SIG-M5 treated with dmso at 0.1 percent for 504 hours (cell line): ENCODE data around the gene HAPLN1.

ENCODE experiments used
- DNase-seq: peaks from one replicate; lab custom pipeline; 2025; ENCODE audit not compliant: unreplicated experiment; lab: John Stamatoyannopoulos, UW

The HAPLN1 gene

DNA sequence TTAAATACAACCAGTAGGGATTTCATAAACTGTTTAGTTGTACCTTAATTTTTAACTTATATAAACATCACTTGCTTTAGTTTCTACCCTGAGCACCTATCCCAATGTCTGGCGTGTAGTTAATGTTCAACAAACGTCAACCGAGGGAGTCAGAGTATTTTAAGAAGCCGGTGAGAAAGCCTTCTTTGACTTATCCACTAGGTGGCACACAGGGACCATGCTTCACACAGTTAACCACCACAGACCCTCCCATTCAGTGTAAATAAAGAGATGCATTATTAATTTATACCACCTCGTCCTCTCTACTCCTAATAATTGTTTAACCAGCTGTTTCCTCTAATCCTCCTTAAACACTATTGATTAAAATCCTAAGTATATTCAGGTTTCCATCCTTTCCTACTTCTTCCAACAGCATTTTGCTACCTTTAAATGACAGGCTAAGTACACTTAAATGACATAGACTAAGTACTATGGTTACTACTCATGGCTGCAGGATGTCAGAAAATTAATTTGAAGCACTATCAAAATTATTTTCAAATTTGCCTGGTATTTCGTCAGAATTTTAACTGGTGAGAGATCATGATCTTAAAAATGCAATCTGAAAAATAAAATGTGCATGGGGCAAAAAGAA, 2.3 kb downstream of the HAPLN1 start:
- peak; percentile 68 for DNase-seq

DNA sequence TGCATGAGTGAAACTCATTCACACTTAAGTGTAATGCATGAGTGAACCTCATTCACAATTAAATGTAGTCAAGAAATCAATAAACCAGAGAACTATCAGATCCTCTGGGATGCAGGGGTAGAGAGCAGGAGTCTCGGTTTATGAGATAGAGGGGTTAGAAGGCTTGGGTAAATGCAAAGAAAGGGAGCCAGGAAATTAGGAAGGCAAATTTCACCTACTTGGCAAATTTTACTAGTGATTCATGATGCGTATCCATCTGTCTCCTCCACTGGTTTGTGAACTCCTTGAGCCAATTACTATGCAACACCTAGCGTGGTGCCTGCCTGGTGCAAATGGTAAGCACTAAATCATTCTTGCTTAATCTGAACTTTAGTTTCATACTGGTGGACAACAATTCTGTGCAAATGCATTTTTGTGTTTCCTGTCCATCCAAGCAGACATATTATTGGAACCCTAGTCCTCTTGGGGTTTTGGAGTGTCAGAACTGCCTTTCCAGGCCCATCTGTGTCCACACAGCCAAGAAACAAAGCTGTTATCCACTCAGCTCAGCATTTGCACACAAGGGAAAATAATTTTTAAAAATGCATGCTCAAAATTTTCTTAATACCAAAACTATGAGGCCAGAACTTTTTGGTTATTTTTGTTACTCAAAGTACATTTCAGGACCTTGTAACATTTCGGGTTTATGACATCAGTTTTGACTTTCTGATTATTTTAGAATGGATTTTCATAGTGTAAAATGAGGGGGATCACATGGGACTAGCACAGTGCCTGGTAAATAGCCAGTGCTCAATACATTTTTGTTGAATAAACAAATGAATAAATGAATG, 5.2 kb downstream of the HAPLN1 start:
- no peak for DNase-seq

DNA sequence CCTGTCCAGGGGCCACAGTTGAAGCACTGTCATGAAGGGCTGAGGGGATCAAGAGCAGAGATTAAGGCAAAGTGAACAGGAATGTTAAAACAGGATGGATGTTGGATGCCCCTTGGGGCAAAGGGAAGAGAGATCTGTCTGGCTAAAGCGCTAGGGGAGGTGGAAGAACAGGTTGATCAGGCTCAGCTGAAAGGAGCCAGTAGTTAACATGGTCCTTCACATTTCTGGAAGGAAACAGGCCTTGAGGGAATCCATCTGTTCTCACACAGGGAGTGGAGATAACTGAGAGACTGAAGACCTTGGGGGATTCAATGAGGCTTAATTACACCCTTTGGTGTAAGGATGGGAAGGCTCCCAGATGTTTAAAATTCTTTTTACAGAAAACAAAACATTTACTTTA, 5.8 kb downstream of the HAPLN1 start:
- no peak for DNase-seq

DNA sequence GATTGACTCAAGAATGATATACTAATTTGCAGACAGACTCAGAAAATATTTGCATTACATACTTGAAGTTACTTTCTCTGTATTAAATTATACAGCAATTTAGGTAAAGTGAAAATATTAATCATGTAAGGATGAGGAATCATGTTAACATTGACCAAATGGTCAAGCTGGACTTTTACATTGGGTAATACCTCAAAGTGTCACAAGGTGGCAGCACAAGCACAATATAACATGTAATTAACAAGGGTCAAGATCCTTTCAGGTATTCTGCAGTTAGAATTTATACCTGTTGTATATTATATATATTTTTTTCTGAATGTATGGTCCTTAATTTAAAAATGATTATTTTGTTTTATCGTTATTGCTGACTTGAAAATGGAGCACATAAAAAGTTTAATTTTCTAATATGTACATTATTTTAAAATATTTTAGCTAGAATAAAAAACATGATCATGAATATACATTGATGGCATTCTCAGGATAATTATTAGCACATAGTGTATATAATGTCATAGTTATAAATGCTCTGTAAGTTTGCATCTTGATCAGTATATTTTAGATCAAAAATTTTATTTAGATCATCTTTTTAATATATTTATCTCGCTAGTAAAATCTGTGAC, 8.6 kb downstream of the HAPLN1 start:
- no peak for DNase-seq

DNA sequence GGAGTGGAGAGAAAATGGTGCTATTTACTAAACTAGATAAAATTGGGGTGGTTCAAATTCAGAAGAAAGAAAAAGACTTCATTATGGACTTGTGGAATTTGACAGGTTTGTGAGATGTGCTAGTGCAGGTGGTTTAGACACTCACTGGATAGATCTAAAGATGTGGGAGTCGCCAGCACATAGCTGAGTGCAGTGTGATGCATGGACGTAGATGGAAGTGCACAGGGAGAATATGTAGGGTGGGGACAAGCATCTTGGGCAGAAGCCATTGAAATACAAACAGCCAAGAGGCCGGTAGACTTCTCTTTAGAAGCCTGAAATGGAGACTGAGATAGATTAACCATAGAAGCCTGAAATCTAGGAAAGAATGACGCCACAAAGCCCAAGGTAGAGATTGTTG, 10.7 kb downstream of the HAPLN1 start:
- no peak for DNase-seq

DNA sequence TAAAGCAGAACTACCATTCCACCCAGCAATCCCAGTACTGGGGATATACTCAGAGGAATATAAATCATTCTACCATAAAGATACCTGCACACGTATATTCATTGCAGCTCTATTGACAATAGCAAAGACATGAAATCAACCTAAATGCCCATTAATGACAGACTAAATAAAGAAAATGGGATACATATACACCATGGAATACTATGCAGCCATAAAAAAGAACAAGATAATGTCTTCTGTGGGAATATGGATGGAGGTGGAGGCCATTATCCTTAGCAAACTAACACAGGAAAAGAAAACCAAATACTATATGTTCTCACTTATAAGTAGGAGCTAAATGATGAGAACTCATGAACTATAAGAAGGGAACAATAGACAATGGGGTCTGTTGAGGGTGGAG, 12.5 kb downstream of the HAPLN1 start:
- no peak for DNase-seq

DNA sequence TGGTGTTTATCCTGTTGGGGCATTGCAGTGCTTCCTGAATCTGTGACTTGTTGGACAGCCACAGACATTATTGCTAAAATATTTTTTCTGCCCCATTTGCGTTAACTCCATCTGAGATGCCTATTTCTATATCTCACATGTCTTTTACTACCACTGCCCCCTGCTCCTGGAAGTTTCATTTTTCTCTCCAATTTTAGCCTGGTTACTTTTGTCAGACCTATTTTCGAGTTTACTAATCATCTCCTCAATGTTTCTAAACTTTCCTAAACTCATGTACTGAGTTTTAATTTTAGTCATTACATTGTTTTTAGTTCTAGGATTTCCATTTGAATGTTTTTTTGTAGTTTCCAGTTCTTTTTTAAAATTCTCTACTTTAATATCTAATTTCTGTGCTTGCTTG, 17.6 kb downstream of the HAPLN1 start:
- no peak for DNase-seq

DNA sequence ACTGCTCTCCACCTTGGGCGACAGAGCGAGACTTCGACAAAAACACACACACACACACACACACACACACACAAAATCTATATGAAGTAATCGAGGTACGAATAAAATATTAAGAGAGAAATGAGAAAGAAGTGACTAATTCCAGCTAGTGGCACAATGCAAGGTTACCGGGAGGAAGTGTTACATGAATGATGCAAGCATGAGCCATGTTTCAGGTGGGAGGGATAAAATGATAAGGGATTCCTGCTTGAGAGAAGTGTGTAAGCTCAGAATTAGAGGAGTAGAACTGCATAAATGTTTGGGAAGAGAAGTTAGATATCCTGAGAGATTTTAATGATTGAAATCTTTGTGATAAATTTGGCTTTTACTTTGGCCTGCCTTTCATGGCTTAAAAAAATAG, 18.8 kb downstream of the HAPLN1 start:
- DNase-seq = no peak

DNA sequence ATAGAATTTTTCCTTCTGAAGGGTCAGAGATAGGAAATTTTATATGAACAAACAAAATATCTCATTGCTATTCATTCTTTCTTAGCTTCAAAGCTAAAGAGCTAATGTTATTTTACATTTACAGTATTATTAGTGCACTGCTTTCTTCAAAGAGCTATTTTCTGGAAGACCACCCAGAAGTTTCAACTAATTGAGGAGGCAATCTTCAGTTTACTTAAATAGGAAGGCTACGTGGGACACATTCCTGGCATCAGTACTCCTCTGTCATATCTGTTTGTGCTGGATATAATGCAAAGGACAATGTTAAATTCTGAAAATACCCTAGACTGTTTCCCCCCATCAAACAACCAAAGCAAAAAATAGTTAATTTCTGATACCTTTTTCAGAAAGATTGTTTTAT, 30.8 kb downstream of the HAPLN1 start:
- no peak for DNase-seq

DNA sequence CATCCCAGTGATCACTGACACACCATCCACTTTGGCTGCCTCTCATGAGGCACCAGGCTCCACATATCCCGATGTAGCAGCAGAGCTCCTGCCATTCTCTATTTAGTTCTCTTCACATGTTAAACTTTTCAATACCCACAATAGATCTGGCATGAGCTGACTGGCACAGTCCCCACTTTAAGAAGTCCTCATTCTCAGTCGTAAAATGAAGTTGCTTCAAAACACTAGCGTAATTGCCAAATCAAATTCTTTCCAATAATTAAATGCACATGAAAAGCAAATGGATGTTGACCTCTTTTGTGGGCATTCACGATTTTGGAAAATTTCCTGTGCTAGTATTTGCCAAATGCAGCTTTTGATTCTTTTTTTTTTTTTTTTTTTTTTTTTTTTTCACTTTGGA, 32.4 kb downstream of the HAPLN1 start:
- no peak for DNase-seq

DNA sequence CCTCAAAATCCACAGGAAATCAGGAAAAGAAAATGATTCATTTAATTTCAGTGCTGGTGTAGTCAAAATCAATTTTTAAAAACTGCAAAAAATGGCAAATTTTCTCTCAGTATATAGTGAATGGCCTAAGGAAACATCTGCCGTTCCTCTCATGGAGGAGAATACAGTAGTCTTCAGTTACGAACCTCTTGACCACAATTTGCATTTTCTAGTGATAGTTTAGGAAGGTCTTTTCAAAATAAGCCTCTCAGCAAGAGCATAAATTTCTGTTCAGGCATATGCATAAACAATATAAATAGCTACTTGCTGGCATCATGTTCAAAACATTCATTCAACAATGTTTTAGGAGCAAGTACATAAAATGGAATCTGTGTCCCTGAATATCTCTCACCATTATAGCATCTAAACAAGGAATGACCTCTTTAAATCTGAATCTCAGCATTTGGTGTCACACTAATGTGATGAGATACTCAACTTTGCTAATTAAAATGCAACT, 33.5 kb downstream of the HAPLN1 start:
- DNase-seq = no peak

DNA sequence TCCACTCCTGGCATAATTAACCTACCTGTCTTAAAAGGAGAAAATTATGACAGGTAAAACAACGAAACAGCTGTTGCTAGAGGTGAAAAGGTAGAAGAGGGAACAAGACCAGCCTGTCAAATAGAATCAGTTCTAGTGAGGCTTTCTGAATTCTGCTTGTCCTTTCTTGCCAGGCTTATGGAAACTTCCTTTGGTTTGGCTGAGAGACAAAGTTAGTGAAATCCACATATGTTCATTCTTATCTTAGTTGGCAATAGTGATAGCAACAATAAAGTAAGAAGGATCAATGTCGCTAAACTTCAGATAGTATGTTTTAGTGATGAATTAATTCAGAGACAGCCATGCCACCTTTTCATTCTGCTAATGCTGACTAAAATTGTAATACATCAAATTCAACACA, 34.4 kb downstream of the HAPLN1 start:
- no peak for DNase-seq

DNA sequence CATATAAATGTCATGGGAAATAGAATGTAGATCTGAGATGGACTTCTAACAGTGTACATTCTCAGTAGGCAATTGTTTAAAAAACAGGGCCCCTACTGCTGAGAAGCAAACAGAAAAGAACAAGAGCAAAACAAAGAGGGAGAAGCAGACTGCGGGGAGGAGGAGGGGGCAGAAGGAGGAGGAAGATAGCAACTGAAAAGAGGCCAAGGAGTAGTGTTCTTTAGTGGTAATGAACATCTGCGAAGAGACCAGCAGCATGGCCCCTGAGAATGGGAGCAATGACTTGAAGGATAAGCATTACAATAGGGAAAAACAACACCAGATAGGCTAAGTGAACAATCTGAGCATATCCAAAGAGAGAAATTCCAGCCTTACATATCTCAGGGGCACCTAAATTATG, 36.8 kb downstream of the HAPLN1 start:
- DNase-seq = no peak

DNA sequence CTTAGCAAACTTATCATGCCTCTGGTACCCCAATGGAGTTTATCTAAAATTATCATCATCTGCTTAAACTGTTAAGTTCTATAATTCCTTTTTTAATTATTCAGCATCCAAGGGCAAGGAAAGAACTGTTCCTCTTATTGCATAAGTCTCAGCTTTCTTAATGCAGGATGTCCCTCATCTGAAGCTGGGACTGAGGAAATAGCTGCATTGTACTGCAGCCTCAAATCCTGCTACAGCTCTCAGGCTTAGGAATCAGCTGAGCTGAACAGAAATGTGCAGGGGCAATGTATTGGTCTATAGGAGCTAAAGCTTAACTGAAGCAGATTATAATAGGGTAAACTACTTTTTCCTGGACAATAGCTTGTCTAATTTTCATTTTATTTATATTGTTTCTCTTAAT, 48.0 kb downstream of the HAPLN1 start:
- DNase-seq = peak; percentile 3

DNA sequence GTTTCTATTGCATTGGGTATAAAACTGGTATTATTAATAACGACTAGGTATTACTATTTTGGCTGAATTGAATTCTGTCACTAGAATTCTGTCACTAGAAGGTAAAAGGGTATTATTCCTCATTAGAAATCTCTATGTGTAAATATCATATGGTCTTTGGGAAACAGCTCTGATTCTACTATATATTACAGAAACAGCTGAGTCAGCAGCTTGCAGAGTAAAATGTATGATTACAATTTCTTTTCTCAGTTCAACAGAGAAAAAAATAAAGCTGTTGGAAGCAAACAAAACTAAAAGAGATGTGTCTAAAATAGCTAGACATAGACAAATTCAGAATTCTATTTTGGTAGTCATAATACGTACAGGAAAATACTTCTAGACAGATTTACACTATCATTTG, 48.5 kb downstream of the HAPLN1 start:
- no peak for DNase-seq

DNA sequence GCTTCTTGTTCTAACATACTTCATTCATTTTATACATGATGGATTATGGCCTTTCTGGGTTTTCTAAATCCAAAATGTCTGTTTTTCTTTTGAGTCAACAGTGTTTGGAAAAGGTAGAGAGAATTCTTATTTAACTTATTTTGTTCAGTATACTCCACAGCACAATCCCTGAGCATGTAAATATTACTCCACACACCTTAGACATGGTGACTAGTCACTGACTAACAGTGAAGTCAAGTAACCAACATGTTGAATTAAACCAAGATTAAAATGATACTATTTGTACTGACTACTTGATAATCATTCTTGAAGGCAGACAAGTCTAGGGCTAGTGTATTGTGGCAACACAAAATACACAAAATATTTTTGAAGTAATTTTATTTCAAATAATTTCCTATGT, 55.0 kb downstream of the HAPLN1 start:
- no peak for DNase-seq

DNA sequence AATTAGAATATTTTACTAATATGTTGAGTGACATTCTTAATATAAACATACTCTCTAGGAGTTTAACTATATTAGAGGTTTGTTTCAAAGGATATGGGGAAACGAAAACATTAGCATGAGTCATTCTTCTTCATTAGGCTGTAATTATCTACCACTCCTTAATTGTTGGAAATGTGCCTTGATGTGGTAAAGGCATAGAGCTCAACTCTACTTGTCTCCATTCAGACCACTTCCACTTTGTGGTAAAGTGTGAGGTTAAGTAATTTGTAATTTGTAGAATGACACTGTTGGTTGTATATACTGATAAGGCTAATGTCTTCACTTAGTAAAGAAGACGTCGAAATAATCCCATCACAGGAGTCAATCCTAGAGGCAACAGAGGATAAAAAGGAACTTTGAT, 58.1 kb downstream of the HAPLN1 start:
- peak; percentile 20 for DNase-seq

DNA sequence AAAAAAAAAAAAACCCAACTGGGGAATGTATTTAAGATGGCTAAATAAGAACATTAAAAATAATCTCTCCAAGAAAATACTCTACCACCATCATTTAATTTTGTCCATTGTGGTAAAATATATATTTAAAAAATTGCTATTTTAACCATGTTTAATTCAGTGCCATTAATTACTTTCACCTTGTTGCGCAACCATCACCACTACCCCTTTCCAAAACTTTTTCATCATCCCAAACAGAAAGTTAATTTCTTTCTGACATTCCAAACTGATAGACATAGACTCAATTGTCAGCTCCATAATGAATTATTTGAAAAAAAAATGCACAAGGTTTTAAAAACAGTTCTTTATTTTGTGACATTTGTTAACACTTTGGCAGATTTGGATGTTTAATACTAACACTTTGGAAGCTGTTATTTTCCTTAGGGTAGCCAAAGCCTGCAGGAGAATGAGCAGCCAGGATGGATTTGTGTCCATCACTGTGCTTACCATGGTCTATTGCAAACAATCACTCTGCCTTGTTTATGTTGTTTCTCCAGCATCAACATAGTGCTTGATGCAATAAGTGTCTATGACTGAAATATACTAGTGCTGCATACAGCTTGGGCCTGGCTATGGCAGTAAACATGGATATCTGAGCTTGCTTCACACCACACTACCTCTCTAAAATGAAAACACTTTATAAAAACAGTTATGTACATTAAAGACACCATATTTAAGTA, 62.7 kb downstream of the HAPLN1 start:
- no peak for DNase-seq

DNA sequence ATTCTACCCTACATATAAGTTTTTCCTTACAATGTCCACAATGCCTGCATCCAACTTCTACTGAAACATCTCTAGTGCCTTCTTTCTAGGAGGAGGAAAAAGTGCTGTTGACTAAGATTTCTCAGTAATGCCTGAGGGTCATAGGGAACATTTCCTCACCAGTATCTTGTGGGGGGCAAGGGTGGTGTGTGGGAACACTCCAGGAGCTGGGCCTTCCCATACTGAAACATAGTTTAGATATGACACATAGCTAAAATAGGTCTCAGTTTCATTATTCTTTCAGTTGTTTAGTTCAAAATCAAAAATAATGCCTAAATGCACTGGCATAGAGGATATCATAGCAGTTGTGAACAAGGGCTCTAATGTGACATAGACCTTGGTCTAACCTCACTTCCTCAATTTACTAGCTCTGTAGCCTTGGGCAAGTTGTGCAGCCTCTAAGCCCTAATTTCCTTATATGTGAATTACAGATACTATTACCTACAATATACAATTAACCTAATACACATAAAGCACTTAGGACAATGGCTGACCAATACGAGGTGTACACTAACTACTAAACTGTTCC, 66.1 kb downstream of the HAPLN1 start:
- DNase-seq = peak; percentile 18

DNA sequence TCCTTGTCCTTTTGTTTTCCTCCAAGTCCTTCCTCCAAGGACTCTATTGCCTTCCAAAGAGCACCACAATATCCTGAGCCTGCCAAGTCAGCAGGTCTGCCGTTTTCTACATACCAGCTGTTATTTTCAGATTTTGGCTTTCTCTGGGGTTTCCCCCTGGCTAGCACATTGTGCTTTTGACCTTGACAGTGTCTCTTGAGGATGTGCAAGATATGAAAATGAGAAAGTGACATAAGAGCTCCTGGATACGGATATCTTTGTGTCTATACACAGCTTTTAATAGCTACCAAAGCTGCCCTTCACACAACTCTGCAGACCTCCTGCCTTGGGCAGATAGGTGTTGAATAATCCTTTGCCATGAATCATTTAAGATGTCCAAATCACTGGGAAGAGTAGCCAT, 67.0 kb downstream of the HAPLN1 start:
- DNase-seq = no peak

DNA sequence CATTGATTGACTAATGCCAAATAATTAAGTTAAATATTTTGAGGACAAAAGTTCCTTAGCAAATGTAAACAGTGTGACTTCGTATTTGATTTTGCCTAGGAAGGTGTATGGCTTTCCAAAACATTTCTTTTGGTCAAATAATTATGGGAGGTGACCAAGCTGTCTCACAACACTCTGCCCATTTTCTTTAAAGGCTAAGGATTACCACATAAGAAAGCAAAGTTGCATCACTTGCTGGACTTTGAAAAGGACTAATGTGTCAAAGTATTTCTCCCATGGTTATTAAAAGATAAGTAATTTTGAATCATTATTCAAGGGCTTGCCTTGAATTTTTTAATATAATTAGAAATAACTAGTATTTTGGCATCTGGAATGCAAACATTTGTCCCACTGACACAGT, 74.7 kb downstream of the HAPLN1 start:
- DNase-seq = no peak
